ENCODE data around the gene NAA11. TPM values are rescaled to one million over a fixed set of nuclear protein-coding genes. Genes with fewer than 3 reads are reported as not detected.

The NAA11 gene
- total RNA-seq, result not detected

DNA sequence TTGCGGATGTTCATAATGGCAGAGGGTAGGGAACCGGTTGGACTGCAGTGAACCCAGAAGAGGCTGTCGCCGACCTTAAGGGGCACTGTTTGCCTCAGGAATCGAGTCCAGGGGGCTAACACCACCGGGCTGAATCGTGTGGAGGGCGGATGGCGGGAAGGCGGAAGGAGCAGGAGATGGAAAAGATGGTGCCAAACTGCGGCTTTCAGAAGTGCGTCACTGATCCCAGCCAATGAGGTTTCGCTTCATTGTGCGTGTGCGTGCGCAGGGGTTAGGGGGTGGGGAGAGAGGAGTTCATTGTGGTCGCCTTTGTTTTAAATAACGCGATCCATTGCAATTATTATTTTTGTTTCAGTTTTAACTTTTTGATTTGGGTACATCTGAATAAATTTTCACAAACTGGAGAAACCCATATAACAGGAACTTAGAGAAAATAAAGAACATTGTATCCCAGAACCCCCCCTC lies at the start of gene NAA11:
Gene NAA11, minus strand, starts transcription at position 198 of the 465 bp plus-strand sequence. Its CDS starts 184 bp downstream, at position 14.

Other genes with a start within 250 kb of the NAA11 start
- gene GK2, start 82.2 kb upstream of the NAA11 start, total RNA-seq, result not detected